Measurements from ENCODE around the gene CYBC1. TPM values are rescaled to one million over a fixed set of nuclear protein-coding genes. Genes with fewer than 3 reads are reported as not detected.
A peak's percentile ranks its signal among the peaks of the same experiment; 100 is the strongest.
"Not testable (repeated sequence)": the region's sequence is repeated elsewhere in the genome, so short reads cannot be mapped to it uniquely, and the experiment has no call there.

CYBC1 gene
- total RNA-seq, 1 experiment from 2014 or later: 89.5 TPM

- no peak for DNase-seq (ENCODE audit: low spot score)
Measured at GRCh38 chr17:82479602-82480001, 29.1 kb upstream of the CYBC1 start.

GRCh38 chr17:82477934-82478333 lies 27.4 kb upstream of the CYBC1 start:
- no peak for DNase-seq (ENCODE audit: low spot score)

GRCh38 chr17:82475458-82475857 lies 24.9 kb upstream of the CYBC1 start:
- DNase-seq (ENCODE audit: low spot score): no peak

- no peak for DNase-seq (ENCODE audit: low spot score)
Measured at GRCh38 chr17:82474223-82475010, 23.9 kb upstream of the CYBC1 start.

GRCh38 chr17:82470065-82470464 lies 19.5 kb upstream of the CYBC1 start:
- DNase-seq (ENCODE audit: low spot score): no peak

GRCh38 chr17:82468692-82469091 lies 18.1 kb upstream of the CYBC1 start:
- DNase-seq (ENCODE audit: low spot score): no peak

GRCh38 chr17:82465023-82465603 lies 14.6 kb upstream of the CYBC1 start:
- no peak for DNase-seq (ENCODE audit: low spot score)

GRCh38 chr17:82464567-82464929 lies 14.0 kb upstream of the CYBC1 start:
- DNase-seq (ENCODE audit: low spot score): no peak

GRCh38 chr17:82463925-82464566 lies 13.5 kb upstream of the CYBC1 start:
- DNase-seq (ENCODE audit: low spot score): no peak

- DNase-seq (ENCODE audit: low spot score): no peak
Measured at GRCh38 chr17:82463391-82463790, 12.8 kb upstream of the CYBC1 start.

GRCh38 chr17:82461827-82462524 lies 11.4 kb upstream of the CYBC1 start:
- DNase-seq (ENCODE audit: low spot score): no peak

GRCh38 chr17:82459936-82460335 lies 9.4 kb upstream of the CYBC1 start:
- DNase-seq (ENCODE audit: low spot score): not testable (repeated sequence)

- DNase-seq (ENCODE audit: low spot score): peak; percentile 29
Measured at GRCh38 chr17:82458885-82459424, 8.4 kb upstream of the CYBC1 start.

GRCh38 chr17:82458179-82458884 lies 7.8 kb upstream of the CYBC1 start, which contains the start of gene NARF:
Gene NARF (plus strand): TSS chr17:82458741. CDS start chr17:82458804, 63 bp downstream.
- DNase-seq (ENCODE audit: low spot score): peak; percentile 98

GRCh38 chr17:82457929-82458178 lies 7.3 kb upstream of the CYBC1 start:
- DNase-seq (ENCODE audit: low spot score): peak; percentile 98

- peak; percentile 43 for DNase-seq (ENCODE audit: low spot score)
Measured at GRCh38 chr17:82457073-82457928, 6.7 kb upstream of the CYBC1 start.

- DNase-seq (ENCODE audit: low spot score): not testable (repeated sequence)
Measured at GRCh38 chr17:82453706-82454105, 3.2 kb upstream of the CYBC1 start.

GRCh38 chr17:82453151-82453550 lies 2.6 kb upstream of the CYBC1 start:
- DNase-seq (ENCODE audit: low spot score): not testable (repeated sequence)

- no peak for DNase-seq (ENCODE audit: low spot score)
Measured at GRCh38 chr17:82452162-82452561, 1.6 kb upstream of the CYBC1 start.

GRCh38 chr17:82449883-82450356 lies 632 bp downstream of the CYBC1 start:
- DNase-seq (ENCODE audit: low spot score): no peak
